Vagina (tissue), 2 donors: Measurements from ENCODE around the gene MUS81. TPM values are rescaled to one million over a fixed set of nuclear protein-coding genes. Genes with fewer than 3 reads are reported as not detected.

ENCODE experiments used
- DNase-seq, 2 donors: peaks; one replicate each; pipeline ENCODE4 v3.0.0-alpha.2; 2017; ENCODE audit errors: extremely low spot score in 2 of 2
- H3K27ac ChIP-seq: fragments of 200-600 bp; sonication (generic); one replicate; pipeline ENCODE4 v1.5.1; 2019
- H3K27me3 ChIP-seq: fragments of 200-600 bp; sonication (generic); one replicate; pipeline ENCODE4 v1.5.1; 2019
- H3K36me3 ChIP-seq, 2 donors: fragments of 200-600 bp; sonication (generic); one replicate each; pipeline ENCODE4 v1.5.1; 2017 to 2019
- H3K4me1 ChIP-seq: fragments of 200-600 bp; sonication (generic); one replicate; pipeline ENCODE4 v1.5.1; 2019
- H3K4me3 ChIP-seq, 2 donors: fragments of 200-600 bp; sonication (generic); 1 replicate in 1 of 2; 2 replicates in 1 of 2; pipeline ENCODE4 v1.5.1; 2016 to 2019
- H3K9me3 ChIP-seq: fragments of 200-600 bp; sonication (generic); one replicate; pipeline ENCODE4 v1.5.1; 2019
- POLR2A ChIP-seq, 2 donors: fragments of 450-650 bp; IDR thresholded peaks; one replicate each; pipeline ENCODE4 v1.6.1; 2017; ENCODE audit warnings: antibody characterized with exemption in 2 of 2, mild to moderate bottlenecking in 2 of 2, moderate library complexity in 2 of 2
- POLR2AphosphoS5 ChIP-seq, 2 donors: sonication (generic); formaldehyde crosslinking; IDR thresholded peaks; one replicate each; pipeline ENCODE4 v1.9.0; 2017; ENCODE audit warnings: antibody characterized with exemption in 2 of 2, mild to moderate bottlenecking in 2 of 2, low read depth in 1 of 2; ENCODE audit not compliant: insufficient read depth in 1 of 2
- intact Hi-C: fragments of 100-400 bp; cut with DNase I; formaldehyde crosslinking; loops from one replicate; pipeline ENCODE4 v1.15.1; 2023
- total RNA-seq: library from RNA; depleted of rRNA; stranded (reverse); fragments of >200 nt; gene quantifications from one replicate; pipeline ENCODE4 v1.2.3, GENCODE V29; 2016
- TF ChIP-seq, protein P1 (sequence below), 3 experiments: fragments of 450-650 bp in 2 of 3; fragments of 200-600 bp in 1 of 3; sonication (generic) in 1 of 3; IDR thresholded peaks; one replicate each; pipeline ENCODE4 v1.5.1; 2017 to 2019; ENCODE audit warnings: antibody characterized with exemption in 3 of 3, mild to moderate bottlenecking in 2 of 3, moderate library complexity in 2 of 3

MUS81 gene
- total RNA-seq, 1 donor from 2014 or later = 48.9 TPM

GRCh38 chr11:65912845-65913244, 52.6 kb downstream of the MUS81 start:
- no peaks in the 10 kb centered on the region for H3K27me3 ChIP-seq
- DNase-seq = no peak
- H3K36me3 ChIP-seq = no peaks in the 10 kb centered on the region
- peak overlapping the region; percentile 76 for H3K27ac ChIP-seq
- no peak overlapping the region for H3K4me3 ChIP-seq
- peaks cover 61% of the 10 kb centered on the region for H3K4me1 ChIP-seq
- no peaks in the 10 kb centered on the region for H3K9me3 ChIP-seq
- TF ChIP-seq, protein P1, sequence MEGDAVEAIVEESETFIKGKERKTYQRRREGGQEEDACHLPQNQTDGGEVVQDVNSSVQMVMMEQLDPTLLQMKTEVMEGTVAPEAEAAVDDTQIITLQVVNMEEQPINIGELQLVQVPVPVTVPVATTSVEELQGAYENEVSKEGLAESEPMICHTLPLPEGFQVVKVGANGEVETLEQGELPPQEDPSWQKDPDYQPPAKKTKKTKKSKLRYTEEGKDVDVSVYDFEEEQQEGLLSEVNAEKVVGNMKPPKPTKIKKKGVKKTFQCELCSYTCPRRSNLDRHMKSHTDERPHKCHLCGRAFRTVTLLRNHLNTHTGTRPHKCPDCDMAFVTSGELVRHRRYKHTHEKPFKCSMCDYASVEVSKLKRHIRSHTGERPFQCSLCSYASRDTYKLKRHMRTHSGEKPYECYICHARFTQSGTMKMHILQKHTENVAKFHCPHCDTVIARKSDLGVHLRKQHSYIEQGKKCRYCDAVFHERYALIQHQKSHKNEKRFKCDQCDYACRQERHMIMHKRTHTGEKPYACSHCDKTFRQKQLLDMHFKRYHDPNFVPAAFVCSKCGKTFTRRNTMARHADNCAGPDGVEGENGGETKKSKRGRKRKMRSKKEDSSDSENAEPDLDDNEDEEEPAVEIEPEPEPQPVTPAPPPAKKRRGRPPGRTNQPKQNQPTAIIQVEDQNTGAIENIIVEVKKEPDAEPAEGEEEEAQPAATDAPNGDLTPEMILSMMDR (IDR thresholded peaks at IDR 0.05) = no peak
- TF ChIP-seq POLR2A (IDR thresholded peaks at IDR 0.05) (no peak), POLR2AphosphoS5 (IDR thresholded peaks at IDR 0.05; ENCODE audit: insufficient read depth in 1 of 2, low read depth in 1 of 2) (no peak)
- intact Hi-C loops = no loop called here

- Histone ChIP-seq H3K4me3 (peak overlapping the region; percentile 13 to 26), H3K4me1 (peaks cover 73% of the 10 kb centered on the region), H3K27ac (peak overlapping the region; percentile 93), H3K27me3 (no peaks in the 10 kb centered on the region), H3K36me3 (no peaks in the 10 kb centered on the region), H3K9me3 (no peaks in the 10 kb centered on the region)
- no peak for TF ChIP-seq POLR2A (IDR thresholded peaks at IDR 0.05)
- TF ChIP-seq POLR2AphosphoS5 (IDR thresholded peaks at IDR 0.05; ENCODE audit: insufficient read depth in 1 of 2, low read depth in 1 of 2) = no peak
- TF ChIP-seq, protein P1 (IDR thresholded peaks at IDR 0.05) = no peak
- intact Hi-C loops = loop anchor here (5.0 kb wide), 1 partner anchor 33 kb away; no protein-coding TSS in a partner anchor
- no peak for DNase-seq
Observed at GRCh38 chr11:65915101-65915820, 55.0 kb downstream of the MUS81 start.

- Histone ChIP-seq H3K27ac (peak overlapping the region; percentile 93), H3K9me3 (no peaks in the 10 kb centered on the region), H3K27me3 (no peaks in the 10 kb centered on the region), H3K36me3 (no peaks in the 10 kb centered on the region), H3K4me3 (peak overlapping the region; percentile 13 to 26), H3K4me1 (peaks cover 78% of the 10 kb centered on the region)
- DNase-seq = peak in 1 of 2 donors; percentile 98
- intact Hi-C loops = loop anchor here (5.0 kb wide), 1 partner anchor 34 kb away; no protein-coding TSS in a partner anchor
- TF ChIP-seq POLR2AphosphoS5 (IDR thresholded peaks at IDR 0.05; ENCODE audit: insufficient read depth in 1 of 2, low read depth in 1 of 2) (peak; percentile 94 to 95), POLR2A (IDR thresholded peaks at IDR 0.05) (peak in 1 of 2 donors; percentile 21)
- TF ChIP-seq, protein P1 (IDR thresholded peaks at IDR 0.05) = no peak
Observed at GRCh38 chr11:65915821-65916251, 55.6 kb downstream of the MUS81 start.

Other genes starting within 250 kb of the MUS81 start
- 38.1 TPM for gene MAP3K11, start 246.2 kb upstream of the MUS81 start, total RNA-seq
- gene PCNX3, start 244.7 kb upstream of the MUS81 start, total RNA-seq = 24.8 TPM
- 63.3 TPM for gene SIPA1, start 222.3 kb upstream of the MUS81 start, total RNA-seq
- 59.2 TPM for gene RELA, start 197.5 kb upstream of the MUS81 start, total RNA-seq
- gene KAT5, start 148.2 kb upstream of the MUS81 start, total RNA-seq = 58.9 TPM
- gene RNASEH2C, start 139.6 kb upstream of the MUS81 start, total RNA-seq = 66.8 TPM
- 16.5 TPM for gene AP5B1, start 79.5 kb upstream of the MUS81 start, total RNA-seq
- 17.4 TPM for gene OVOL1, start 73.4 kb upstream of the MUS81 start, total RNA-seq
- gene SNX32, start 26.5 kb upstream of the MUS81 start, total RNA-seq = 1.5 TPM
- gene CFL1, start 2.3 kb upstream of the MUS81 start, total RNA-seq = 589 TPM
- gene EFEMP2, start 12.4 kb downstream of the MUS81 start, total RNA-seq = 57.9 TPM
- gene CTSW, start 19.4 kb downstream of the MUS81 start, total RNA-seq = 0.74 TPM
- gene FIBP, start 28.0 kb downstream of the MUS81 start, total RNA-seq = 78.6 TPM
- gene CCDC85B, start 30.2 kb downstream of the MUS81 start, total RNA-seq = 76.4 TPM
- 20.9 TPM for gene FOSL1, start 40.0 kb downstream of the MUS81 start, total RNA-seq
- gene C11orf68, start 58.6 kb downstream of the MUS81 start, total RNA-seq = 21.1 TPM
- 59.2 TPM for gene DRAP1, start 59.0 kb downstream of the MUS81 start, total RNA-seq
- not detected for gene TSGA10IP, start 85.0 kb downstream of the MUS81 start, total RNA-seq
- 26.0 TPM for gene SART1, start 101.3 kb downstream of the MUS81 start, total RNA-seq
- gene EIF1AD, start 141.7 kb downstream of the MUS81 start, total RNA-seq = 50.6 TPM
- gene BANF1, start 142.1 kb downstream of the MUS81 start, total RNA-seq = 54.5 TPM
- gene CST6, start 151.6 kb downstream of the MUS81 start, total RNA-seq = 5.6 TPM
- gene CATSPER1, start 166.0 kb downstream of the MUS81 start, total RNA-seq = not detected
- gene GAL3ST3, start 188.7 kb downstream of the MUS81 start, total RNA-seq = not detected
- gene SF3B2, start 191.9 kb downstream of the MUS81 start, total RNA-seq = 107 TPM
- gene PACS1, start 209.8 kb downstream of the MUS81 start, total RNA-seq = 66.0 TPM